HCT116 (cell line): ENCODE measurements around the gene SH3RF2. TPM values are rescaled to one million over a fixed set of nuclear protein-coding genes. Genes with fewer than 3 reads are reported as not detected.

Experiments
- ATAC-seq: fragments of 200-7000 bp; cut with Tn5 transposase; 2 replicates; pipeline ENCODE4 v1.9.1; 2020; ENCODE audit warnings: mild to moderate bottlenecking, moderate library complexity
- BruUV-seq: library from RNA; stranded (reverse); fragments of 400-500 nt; replicated peaks from 2 replicates; lab custom pipeline; 2021; lab: Mats Ljungman, UMichigan
- CTCF ChIA-PET: fragments of 300-600 bp; sonication (Branson Sonifier 250); formaldehyde crosslinking; loops from one replicate; lab custom pipeline; 2021; ENCODE audit warnings: antibody characterized with exemption; lab: Charles Lee
- POLR2A ChIA-PET: fragments of 300-600, 350-600 bp; sonication (Branson Sonifier 250); formaldehyde crosslinking; loops from one replicate; lab custom pipeline; 2021; ENCODE audit warnings: antibody characterized with exemption; lab: Charles Lee
- RAD21 ChIA-PET, 2 experiments: fragments of 300-600 bp; sonication (Branson Sonifier 250); formaldehyde crosslinking; loops; one replicate each; lab custom pipeline; 2023; ENCODE audit warnings: low total read pairs in 2 of 2; ENCODE audit not compliant: uncharacterized antibody in 2 of 2, unreplicated experiment in 2 of 2, low non-redundant PET in 1 of 2; lab: Charles Lee
- DNase-seq: peaks from one replicate; pipeline ENCODE4 v3.0.0-alpha.2; 2010; ENCODE audit warnings: low read depth, low spot score
- H2AFZ ChIP-seq: fragments of 200-600 bp; shearing (Covaris generic), sonication (generic); 2 replicates; pipeline ENCODE4 v1.6.1; 2017; ENCODE audit warnings: low read depth, mixed run types, mixed read lengths, antibody characterized with exemption, low read length; ENCODE audit not compliant: poor library complexity, severe bottlenecking
- H3K27ac ChIP-seq: 2 replicates; pipeline ENCODE4 v1.5.1; 2012; ENCODE audit warnings: low read depth, low read length
- H3K27me3 ChIP-seq: fragments of 200-600 bp; sonication (generic); 2 replicates; pipeline ENCODE4 v1.6.1; 2016; ENCODE audit warnings: mixed run types, low read length, mixed read lengths; ENCODE audit not compliant: insufficient read depth
- H3K36me3 ChIP-seq, 2 experiments: fragments of 200-500 bp in 1 of 2; fragments of 200-600 bp in 1 of 2; sonication (Bioruptor generic) in 1 of 2; sonication (generic) in 1 of 2; 2 replicates each; pipeline versions ENCODE4 v1.5.1 to v1.6.1; 2014 to 2016; ENCODE audit warnings: low read length in 2 of 2, inconsistent platforms in 1 of 2, mixed read lengths in 1 of 2, mixed run types in 1 of 2; ENCODE audit not compliant: insufficient read depth in 2 of 2, control insufficient read depth in 1 of 2
- H3K4me1 ChIP-seq, 2 experiments: fragments of 200-600 bp in 1 of 2; sonication (generic) in 1 of 2; 2 replicates each; pipeline versions ENCODE4 v1.5.1 to v1.6.1; 2012 to 2017; ENCODE audit warnings: low read length in 2 of 2, inconsistent platforms in 1 of 2, mild to moderate bottlenecking in 1 of 2, mixed read lengths in 1 of 2, mixed run types in 1 of 2, moderate library complexity in 1 of 2; ENCODE audit not compliant: insufficient read depth in 2 of 2, control insufficient read depth in 1 of 2
- H3K4me2 ChIP-seq: fragments of 200-600 bp; sonication (generic); 2 replicates; pipeline ENCODE4 v1.6.1; 2017; ENCODE audit warnings: mixed run types, low read length, mixed read lengths
- H3K4me3 ChIP-seq, 2 experiments: fragments of 200-600 bp in 1 of 2; sonication (generic) in 1 of 2; replicated peaks in 1 of 2; 2 replicates each; pipeline ENCODE4 v1.5.1; 2011 to 2016; ENCODE audit warnings: low read length in 2 of 2, control low read depth in 1 of 2, low read depth in 1 of 2, mild to moderate bottlenecking in 1 of 2, mixed read lengths in 1 of 2, mixed run types in 1 of 2
- H3K79me2 ChIP-seq: fragments of 200-600 bp; sonication (generic); 2 replicates; pipeline ENCODE4 v1.6.1; 2017; ENCODE audit warnings: mild to moderate bottlenecking, mixed run types, low read length, moderate library complexity, mixed read lengths; ENCODE audit not compliant: insufficient read depth
- H3K9ac ChIP-seq: fragments of 200-600 bp; sonication (generic); 2 replicates; pipeline ENCODE4 v1.6.1; 2016; ENCODE audit warnings: low read length, mixed read lengths
- H3K9me2 ChIP-seq: fragments of 200-600 bp; sonication (generic), shearing (Covaris generic); 2 replicates; pipeline ENCODE4 v1.6.1; 2017; ENCODE audit warnings: mixed run types, mild to moderate bottlenecking, moderate library complexity; ENCODE audit not compliant: insufficient read depth
- H3K9me3 ChIP-seq, 2 experiments: fragments of 200-500 bp in 1 of 2; fragments of 200-600 bp in 1 of 2; sonication (Bioruptor generic) in 1 of 2; sonication (generic) in 1 of 2; 2 replicates each; pipeline ENCODE4 v1.6.1; 2014 to 2017; ENCODE audit warnings: low read length in 2 of 2, mixed read lengths in 2 of 2, inconsistent platforms in 1 of 2, low read depth in 1 of 2, mild to moderate bottlenecking in 1 of 2, mixed run types in 1 of 2, moderate library complexity in 1 of 2; ENCODE audit not compliant: control insufficient read depth in 1 of 2, insufficient read depth in 1 of 2
- H4K20me1 ChIP-seq: fragments of 200-600 bp; sonication (generic), shearing (Covaris generic); 2 replicates; pipeline ENCODE4 v1.6.1; 2017; ENCODE audit warnings: mixed run types, mild to moderate bottlenecking, moderate library complexity; ENCODE audit not compliant: insufficient read depth
- CBX3 ChIP-seq: IDR thresholded peaks from 2 replicates; pipeline ENCODE4 v1.6.1; 2012; ENCODE audit warnings: low read depth
- CTCF ChIP-seq, 3 experiments: fragments of 200-600 bp in 1 of 3; sonication (generic) in 1 of 3; IDR thresholded peaks in 2 of 3; conservative IDR thresholded peaks in 1 of 3; 2 replicates each; pipeline ENCODE4 v1.5.1; 2012 to 2017; ENCODE audit warnings: low read depth in 2 of 3, low read length in 2 of 3, antibody characterized with exemption in 1 of 3, borderline replicate concordance in 1 of 3, control low read depth in 1 of 3, mild to moderate bottlenecking in 1 of 3, mixed read lengths in 1 of 3, mixed run types in 1 of 3, moderate library complexity in 1 of 3; ENCODE audit not compliant: insufficient read depth in 1 of 3
- ELF1 ChIP-seq: IDR thresholded peaks from 2 replicates; pipeline ENCODE4 v1.6.1; 2012; ENCODE audit warnings: low read depth, borderline replicate concordance
- JUND ChIP-seq: IDR thresholded peaks from 2 replicates; pipeline ENCODE4 v1.6.1; 2012
- RAD21 ChIP-seq: IDR thresholded peaks from 2 replicates; pipeline ENCODE4 v1.6.1; 2012; ENCODE audit warnings: low read depth, mild to moderate bottlenecking
- REST ChIP-seq: IDR thresholded peaks from 2 replicates; pipeline ENCODE4 v1.6.1; 2012; ENCODE audit warnings: low read depth
- SIN3A ChIP-seq: IDR thresholded peaks from 2 replicates; pipeline ENCODE4 v1.6.1; 2012; ENCODE audit warnings: low read depth
- SP1 ChIP-seq: IDR thresholded peaks from 2 replicates; pipeline ENCODE4 v1.6.1; 2012; ENCODE audit warnings: low read depth
- SRF ChIP-seq: IDR thresholded peaks from 2 replicates; pipeline ENCODE4 v1.6.1; 2012; ENCODE audit warnings: low read depth
- ZFX ChIP-seq: fragments of 450-650 bp; IDR thresholded peaks from 2 replicates; pipeline ENCODE4 v1.6.1; 2017
- intact Hi-C: fragments of 100-400 bp; cut with micrococcal nuclease; formaldehyde crosslinking; loops from 2 replicates; pipeline ENCODE4 v1.10.0; 2022
- total RNA-seq: library from RNA; stranded (reverse); gene quantifications from one replicate; pipeline ENCODE4 v1.2.1, GENCODE V29; 2021; ENCODE audit not compliant: unreplicated experiment

Gene SH3RF2
- total RNA-seq, 1 experiment from 2014 or later = 14.3 TPM

GRCh38 chr5:145887217-145887616 is 49.2 kb upstream of the SH3RF2 start:
- intact Hi-C loops = loop anchor here (5.0 kb wide), 2 partner anchors 185 to 1685 kb away; no protein-coding TSS in a partner anchor
- TF ChIP-seq SP1 = no peak
- peak; percentile 14 to 37 (median 31); a peak in 4 of 6 replicates for TF ChIP-seq CTCF (IDR thresholded peaks at IDR 0.05 in 2 of 3, conservative IDR thresholded peaks at IDR 0.05 in 1 of 3; ENCODE audit: borderline replicate concordance in 1 of 3, insufficient read depth in 1 of 3, low read depth in 2 of 3, low read length in 2 of 3)
- TF ChIP-seq CBX3 = 0 out of 2 replicates have a peak, but pooled peaks have one; percentile 14
- peak; percentile 53 for TF ChIP-seq RAD21
- Histone ChIP-seq H3K79me2 (no peaks in the 10 kb centered on the region), H3K27ac (no peak overlapping the region), H3K9me2 (no peaks in the 10 kb centered on the region), H3K36me3 (no peaks in the 10 kb centered on the region), H3K4me2 (no peak overlapping the region), H2AFZ (peak overlapping the region; percentile 84), H3K9ac (no peak overlapping the region), H3K9me3 (no peaks in the 10 kb centered on the region), H3K4me1 (no peaks in the 10 kb centered on the region), H3K4me3 (no peak overlapping the region), H4K20me1 (no peaks in the 10 kb centered on the region), H3K27me3 (no peaks in the 10 kb centered on the region)
- DNase-seq = peak; percentile 12
- CTCF ChIA-PET = interaction anchor here (0.7 to 2.3 kb wide), 13 partner anchors 19 to 1683 kb away, joined by 3 to 15 read pairs (median 4); partner anchors contain the start of gene PRELID2
- ATAC-seq = peak; percentile 59; the same call in 1 of the 2 replicates
- BruUV-seq = no TSS peak
- RAD21 ChIA-PET = no interaction called here
- POLR2A ChIA-PET = interaction anchor here (1.5 to 1.8 kb wide), 2 partner anchors 52 to 93 kb away, joined by 3 to 4 read pairs; partner anchors contain the start of gene PRELID2

- H3K27me3 ChIP-seq = no peaks in the 10 kb centered on the region
- no peaks in the 10 kb centered on the region for H3K9me2 ChIP-seq
- no peaks in the 10 kb centered on the region for H4K20me1 ChIP-seq
- ChIA-PET POLR2A (interaction anchor here (1.5 to 1.8 kb wide), 2 partner anchors 52 to 92 kb away, joined by 3 to 4 read pairs; partner anchors contain the start of gene PRELID2), CTCF (interaction anchor here (0.5 to 2.3 kb wide), 29 partner anchors 10 to 1684 kb away, joined by 3 to 15 read pairs (median 4); no protein-coding TSS in a partner anchor), RAD21 (interaction anchor here in 1 of 2 experiments (1.0 kb wide), 1 partner anchor 1684 kb away, joined by 3 read pairs; no protein-coding TSS in a partner anchor)
- H3K9ac ChIP-seq = no peak overlapping the region
- no peaks in the 10 kb centered on the region for H3K36me3 ChIP-seq
- intact Hi-C loops = loop anchor here (2.0 to 5.0 kb wide), 3 partner anchors 186 to 1686 kb away; no protein-coding TSS in a partner anchor
- DNase-seq (peak; percentile 60), ATAC-seq (peak; percentile 99)
- H3K79me2 ChIP-seq = no peaks in the 10 kb centered on the region
- no peak overlapping the region for H3K4me3 ChIP-seq
- no peak overlapping the region for H3K4me2 ChIP-seq
- no peak overlapping the region for H3K27ac ChIP-seq
- peak overlapping the region; percentile 84 for H2AFZ ChIP-seq
- H3K9me3 ChIP-seq = no peaks in the 10 kb centered on the region
- H3K4me1 ChIP-seq = no peaks in the 10 kb centered on the region
- no TSS peak for BruUV-seq
- TF ChIP-seq ELF1 (no peak), REST (no peak), JUND (no peak), RAD21 (peak; percentile 86), SRF (no peak), SIN3A (no peak), ZFX (no peak), CTCF (IDR thresholded peaks at IDR 0.05 in 2 of 3, conservative IDR thresholded peaks at IDR 0.05 in 1 of 3; ENCODE audit: borderline replicate concordance in 1 of 3, insufficient read depth in 1 of 3, low read depth in 2 of 3, low read length in 2 of 3) (peak; percentile 78 to 96 (median 80))
These were observed 48.3 kb upstream of the SH3RF2 start for GRCh38 chr5:145887976-145888574.
